GM23338 (cell line): ENCODE results near the gene TSPAN1. TPM values are rescaled to one million over a fixed set of nuclear protein-coding genes. Genes with fewer than 3 reads are reported as not detected.

Experiments used
- ATAC-seq: fragments of 200-7000 bp; cut with Tn5 transposase; 3 replicates; pipeline ENCODE4 v1.9.1; 2020
- DNase-seq: peaks from one replicate; pipeline ENCODE4 v3.0.0-alpha.2; 2015; ENCODE audit warnings: low spot score
- H2AFZ ChIP-seq: fragments of 200-600 bp; sonication (generic); 2 replicates; pipeline ENCODE4 v1.8.0; 2016; ENCODE audit warnings: antibody characterized with exemption, mild to moderate bottlenecking, moderate library complexity
- H3F3A ChIP-seq: fragments of 200-600 bp; sonication (generic); replicated peaks from 2 replicates; pipeline ENCODE4 v1.8.0; 2017; ENCODE audit warnings: antibody characterized with exemption, mixed run types, low read depth
- H3K27ac ChIP-seq: fragments of 200-600 bp; sonication (generic); 2 replicates; pipeline ENCODE4 v1.6.1; 2016; ENCODE audit warnings: low read depth
- H3K27me3 ChIP-seq: fragments of 200-600 bp; sonication (generic); 2 replicates; pipeline ENCODE4 v1.8.0; 2016; ENCODE audit warnings: mild to moderate bottlenecking, mixed run types, moderate library complexity; ENCODE audit not compliant: insufficient read depth
- H3K36me3 ChIP-seq: fragments of 200-600 bp; sonication (generic); 2 replicates; pipeline ENCODE4 v1.8.0; 2016; ENCODE audit warnings: mild to moderate bottlenecking; ENCODE audit not compliant: insufficient read depth
- H3K4me1 ChIP-seq: fragments of 200-600 bp; sonication (generic); 2 replicates; pipeline ENCODE4 v1.8.0; 2016; ENCODE audit warnings: mild to moderate bottlenecking, moderate library complexity; ENCODE audit not compliant: insufficient read depth
- H3K4me2 ChIP-seq: fragments of 200-600 bp; sonication (generic); 2 replicates; pipeline ENCODE4 v1.7.1; 2017; ENCODE audit warnings: mixed run types
- H3K4me3 ChIP-seq: fragments of 200-600 bp; sonication (generic); 2 replicates; pipeline ENCODE4 v1.6.1; 2016; ENCODE audit warnings: mixed run types
- H3K79me2 ChIP-seq: fragments of 200-600 bp; sonication (generic); replicated peaks from 2 replicates; pipeline ENCODE4 v1.8.0; 2017; ENCODE audit warnings: mild to moderate bottlenecking; ENCODE audit not compliant: insufficient read depth
- H3K9me2 ChIP-seq: fragments of 200-600 bp; sonication (generic); 2 replicates; pipeline ENCODE4 v1.8.0; 2017; ENCODE audit not compliant: insufficient read depth
- H4K20me1 ChIP-seq: fragments of 200-600 bp; sonication (generic); replicated peaks from 2 replicates; pipeline ENCODE4 v1.8.0; 2017; ENCODE audit warnings: mild to moderate bottlenecking; ENCODE audit not compliant: insufficient read depth
- H3K27ac Mint-ChIP-seq: 2 replicates; pipeline ENCODE4 v1.8.0; 2020; ENCODE audit warnings: inconsistent platforms, mild to moderate bottlenecking, moderate library complexity, mixed read lengths
- H3K27me3 Mint-ChIP-seq: 3 replicates; pipeline ENCODE4 v1.8.0; 2022; ENCODE audit warnings: low read depth, mild to moderate bottlenecking, moderate library complexity, mixed read lengths, inconsistent platforms; ENCODE audit not compliant: insufficient read depth, poor library complexity
- H3K36me3 Mint-ChIP-seq: 3 replicates; pipeline ENCODE4 v1.8.0; 2021; ENCODE audit warnings: low read depth, mild to moderate bottlenecking, inconsistent platforms, moderate library complexity, mixed read lengths
- H3K4me1 Mint-ChIP-seq: 3 replicates; pipeline ENCODE4 v1.8.0; 2020; ENCODE audit warnings: mild to moderate bottlenecking, inconsistent platforms, mixed read lengths
- H3K4me3 Mint-ChIP-seq: 3 replicates; pipeline ENCODE4 v1.8.0; 2021; ENCODE audit warnings: moderate library complexity, mild to moderate bottlenecking, inconsistent platforms, mixed read lengths
- H3K9me3 Mint-ChIP-seq: 3 replicates; pipeline ENCODE4 v1.8.0; 2020; ENCODE audit warnings: moderate library complexity, mild to moderate bottlenecking, inconsistent platforms, mixed read lengths
- CREB1 ChIP-seq: fragments of 250-450 bp; sonication (Bioruptor Pico); IDR thresholded peaks from 2 replicates; pipeline ENCODE4 v1.5.0; 2020; ENCODE audit warnings: low read depth, mild to moderate bottlenecking, moderate library complexity
- EZH2 ChIP-seq: fragments of 200-600 bp; sonication (generic); IDR thresholded peaks from one replicate; pipeline ENCODE4 v1.8.0; 2017; ENCODE audit warnings: antibody characterized with exemption, mild to moderate bottlenecking, low read depth; ENCODE audit not compliant: unreplicated experiment
- EZH2phosphoT487 ChIP-seq: fragments of 200-600 bp; sonication (generic); IDR thresholded peaks from one replicate; pipeline ENCODE4 v1.8.1; 2018; ENCODE audit warnings: antibody characterized with exemption; ENCODE audit not compliant: unreplicated experiment
- JUNB ChIP-seq: IDR thresholded peaks from one replicate; pipeline ENCODE4 v1.6.1; 2016; ENCODE audit warnings: antibody characterized with exemption; ENCODE audit not compliant: unreplicated experiment
- NANOG ChIP-seq: IDR thresholded peaks from 2 replicates; pipeline ENCODE4 v1.6.1; 2016; ENCODE audit warnings: antibody characterized with exemption, borderline replicate concordance
- POLR2AphosphoS5 ChIP-seq: IDR thresholded peaks from 2 replicates; pipeline ENCODE4 v1.6.1; 2016; ENCODE audit warnings: antibody characterized with exemption, low read depth
- STAT1 ChIP-seq: IDR thresholded peaks from one replicate; pipeline ENCODE4 v1.6.1; 2016; ENCODE audit warnings: antibody characterized with exemption; ENCODE audit not compliant: unreplicated experiment
- ZNF114 ChIP-seq: fragments of 250-450 bp; sonication (Bioruptor Pico); IDR thresholded peaks from 2 replicates; pipeline ENCODE4 v1.5.0; 2020; ENCODE audit warnings: mild to moderate bottlenecking, moderate library complexity
- ZNF331 ChIP-seq: fragments of 250-450 bp; sonication (Bioruptor Pico); IDR thresholded peaks from 2 replicates; pipeline ENCODE4 v1.5.0; 2020; ENCODE audit warnings: low read depth, mild to moderate bottlenecking, moderate library complexity
- polyA plus RNA-seq: library from polyadenylated mRNA; unstranded; fragments of >200 nt; fragmentation: Nextera tagmentation; extraction: Ambion mirVana; gene quantifications from 2 replicates; pipeline ENCODE4 v1.2.1, GENCODE V29; 2016
- total RNA-seq: library from RNA; depleted of rRNA; stranded (reverse); fragments of >200 nt; shearing (Covaris generic); gene quantifications from 2 replicates; pipeline ENCODE4 v1.2.3, GENCODE V29; 2014
- TF ChIP-seq, protein P1 (sequence below): IDR thresholded peaks from one replicate; pipeline ENCODE4 v1.6.1; 2018; ENCODE audit warnings: antibody characterized with exemption; ENCODE audit not compliant: unreplicated experiment
- TF ChIP-seq, protein P2 (sequence below), 2 experiments: fragments of 200-600 bp in 1 of 2; sonication (generic) in 1 of 2; conservative IDR thresholded peaks; 2 replicates each; pipeline versions ENCODE4 v1.5.1 to v1.6.1; 2016 to 2017; ENCODE audit warnings: antibody characterized with exemption in 2 of 2, low read depth in 2 of 2, mild to moderate bottlenecking in 2 of 2, moderate library complexity in 1 of 2
- TF ChIP-seq, protein P3 (sequence below): fragments of 250-450 bp; sonication (Bioruptor Pico); IDR thresholded peaks from 2 replicates; pipeline ENCODE4 v1.5.0; 2020; ENCODE audit warnings: mild to moderate bottlenecking, moderate library complexity
- TF ChIP-seq, protein P4 (sequence below): IDR thresholded peaks from 2 replicates; pipeline ENCODE4 v1.6.1; 2016; ENCODE audit warnings: antibody characterized with exemption

The TSPAN1 gene
- total and polyA plus RNA-seq, 2 experiments from 2014 or later, result not detected

DNA sequence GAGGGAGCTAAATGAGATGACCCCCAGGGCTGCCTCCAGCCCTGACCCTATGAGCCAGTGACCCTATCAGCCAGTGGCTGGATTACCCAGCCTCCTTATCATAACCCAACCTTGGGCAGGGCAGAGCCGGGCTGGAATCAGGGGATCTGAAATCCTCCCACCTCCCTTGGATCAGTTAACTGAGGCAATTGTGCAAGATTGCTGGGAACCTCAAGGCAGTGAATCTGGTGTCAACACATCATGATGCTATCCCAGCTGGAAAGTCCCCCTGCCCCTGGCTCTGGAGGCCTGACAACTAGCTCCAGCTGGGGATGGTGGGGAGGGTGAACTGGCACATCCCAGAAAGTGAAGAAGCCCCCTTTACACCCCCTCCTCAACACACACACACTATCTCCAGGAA is 6.4 kb upstream of the TSPAN1 start:
- Histone ChIP-seq H3K27ac (no peak overlapping the region), H3K36me3 (no peaks in the 10 kb centered on the region), H3K9me2 (no peaks in the 10 kb centered on the region), H3F3A (0 out of 2 replicates have a peak, but pooled peaks cover 3% of the 10 kb centered on the region), H2AFZ (no peak overlapping the region), H3K4me1 (peaks cover 19% of the 10 kb centered on the region), H4K20me1 (no peaks in the 10 kb centered on the region), H3K4me2 (no peak overlapping the region), H3K79me2 (no peaks in the 10 kb centered on the region), H3K27me3 (peaks cover 18% of the 10 kb centered on the region), H3K4me3 (no peak overlapping the region)
- Mint-ChIP-seq H3K27me3 (peaks cover 32% of the 10 kb centered on the region), H3K36me3 (no peaks in the 10 kb centered on the region), H3K27ac (no peak overlapping the region), H3K4me3 (no peak overlapping the region), H3K4me1 (peaks cover 32% of the 10 kb centered on the region), H3K9me3 (no peaks in the 10 kb centered on the region)
- TF ChIP-seq STAT1 (no peak), EZH2 (no peak), POLR2AphosphoS5 (no peak), CREB1 (CRISPR knock-in tag) (no peak), NANOG (no peak), EZH2phosphoT487 (no peak), ZNF331 (CRISPR knock-in tag) (no peak), JUNB (no peak), ZNF114 (no peak)
- TF ChIP-seq, protein P1, sequence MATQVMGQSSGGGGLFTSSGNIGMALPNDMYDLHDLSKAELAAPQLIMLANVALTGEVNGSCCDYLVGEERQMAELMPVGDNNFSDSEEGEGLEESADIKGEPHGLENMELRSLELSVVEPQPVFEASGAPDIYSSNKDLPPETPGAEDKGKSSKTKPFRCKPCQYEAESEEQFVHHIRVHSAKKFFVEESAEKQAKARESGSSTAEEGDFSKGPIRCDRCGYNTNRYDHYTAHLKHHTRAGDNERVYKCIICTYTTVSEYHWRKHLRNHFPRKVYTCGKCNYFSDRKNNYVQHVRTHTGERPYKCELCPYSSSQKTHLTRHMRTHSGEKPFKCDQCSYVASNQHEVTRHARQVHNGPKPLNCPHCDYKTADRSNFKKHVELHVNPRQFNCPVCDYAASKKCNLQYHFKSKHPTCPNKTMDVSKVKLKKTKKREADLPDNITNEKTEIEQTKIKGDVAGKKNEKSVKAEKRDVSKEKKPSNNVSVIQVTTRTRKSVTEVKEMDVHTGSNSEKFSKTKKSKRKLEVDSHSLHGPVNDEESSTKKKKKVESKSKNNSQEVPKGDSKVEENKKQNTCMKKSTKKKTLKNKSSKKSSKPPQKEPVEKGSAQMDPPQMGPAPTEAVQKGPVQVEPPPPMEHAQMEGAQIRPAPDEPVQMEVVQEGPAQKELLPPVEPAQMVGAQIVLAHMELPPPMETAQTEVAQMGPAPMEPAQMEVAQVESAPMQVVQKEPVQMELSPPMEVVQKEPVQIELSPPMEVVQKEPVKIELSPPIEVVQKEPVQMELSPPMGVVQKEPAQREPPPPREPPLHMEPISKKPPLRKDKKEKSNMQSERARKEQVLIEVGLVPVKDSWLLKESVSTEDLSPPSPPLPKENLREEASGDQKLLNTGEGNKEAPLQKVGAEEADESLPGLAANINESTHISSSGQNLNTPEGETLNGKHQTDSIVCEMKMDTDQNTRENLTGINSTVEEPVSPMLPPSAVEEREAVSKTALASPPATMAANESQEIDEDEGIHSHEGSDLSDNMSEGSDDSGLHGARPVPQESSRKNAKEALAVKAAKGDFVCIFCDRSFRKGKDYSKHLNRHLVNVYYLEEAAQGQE, result no peak
- TF ChIP-seq, protein P2, sequence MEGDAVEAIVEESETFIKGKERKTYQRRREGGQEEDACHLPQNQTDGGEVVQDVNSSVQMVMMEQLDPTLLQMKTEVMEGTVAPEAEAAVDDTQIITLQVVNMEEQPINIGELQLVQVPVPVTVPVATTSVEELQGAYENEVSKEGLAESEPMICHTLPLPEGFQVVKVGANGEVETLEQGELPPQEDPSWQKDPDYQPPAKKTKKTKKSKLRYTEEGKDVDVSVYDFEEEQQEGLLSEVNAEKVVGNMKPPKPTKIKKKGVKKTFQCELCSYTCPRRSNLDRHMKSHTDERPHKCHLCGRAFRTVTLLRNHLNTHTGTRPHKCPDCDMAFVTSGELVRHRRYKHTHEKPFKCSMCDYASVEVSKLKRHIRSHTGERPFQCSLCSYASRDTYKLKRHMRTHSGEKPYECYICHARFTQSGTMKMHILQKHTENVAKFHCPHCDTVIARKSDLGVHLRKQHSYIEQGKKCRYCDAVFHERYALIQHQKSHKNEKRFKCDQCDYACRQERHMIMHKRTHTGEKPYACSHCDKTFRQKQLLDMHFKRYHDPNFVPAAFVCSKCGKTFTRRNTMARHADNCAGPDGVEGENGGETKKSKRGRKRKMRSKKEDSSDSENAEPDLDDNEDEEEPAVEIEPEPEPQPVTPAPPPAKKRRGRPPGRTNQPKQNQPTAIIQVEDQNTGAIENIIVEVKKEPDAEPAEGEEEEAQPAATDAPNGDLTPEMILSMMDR (conservative IDR thresholded peaks at IDR 0.05; ENCODE audit: low read depth in 2 of 2), result no peak
- TF ChIP-seq, protein P3, sequence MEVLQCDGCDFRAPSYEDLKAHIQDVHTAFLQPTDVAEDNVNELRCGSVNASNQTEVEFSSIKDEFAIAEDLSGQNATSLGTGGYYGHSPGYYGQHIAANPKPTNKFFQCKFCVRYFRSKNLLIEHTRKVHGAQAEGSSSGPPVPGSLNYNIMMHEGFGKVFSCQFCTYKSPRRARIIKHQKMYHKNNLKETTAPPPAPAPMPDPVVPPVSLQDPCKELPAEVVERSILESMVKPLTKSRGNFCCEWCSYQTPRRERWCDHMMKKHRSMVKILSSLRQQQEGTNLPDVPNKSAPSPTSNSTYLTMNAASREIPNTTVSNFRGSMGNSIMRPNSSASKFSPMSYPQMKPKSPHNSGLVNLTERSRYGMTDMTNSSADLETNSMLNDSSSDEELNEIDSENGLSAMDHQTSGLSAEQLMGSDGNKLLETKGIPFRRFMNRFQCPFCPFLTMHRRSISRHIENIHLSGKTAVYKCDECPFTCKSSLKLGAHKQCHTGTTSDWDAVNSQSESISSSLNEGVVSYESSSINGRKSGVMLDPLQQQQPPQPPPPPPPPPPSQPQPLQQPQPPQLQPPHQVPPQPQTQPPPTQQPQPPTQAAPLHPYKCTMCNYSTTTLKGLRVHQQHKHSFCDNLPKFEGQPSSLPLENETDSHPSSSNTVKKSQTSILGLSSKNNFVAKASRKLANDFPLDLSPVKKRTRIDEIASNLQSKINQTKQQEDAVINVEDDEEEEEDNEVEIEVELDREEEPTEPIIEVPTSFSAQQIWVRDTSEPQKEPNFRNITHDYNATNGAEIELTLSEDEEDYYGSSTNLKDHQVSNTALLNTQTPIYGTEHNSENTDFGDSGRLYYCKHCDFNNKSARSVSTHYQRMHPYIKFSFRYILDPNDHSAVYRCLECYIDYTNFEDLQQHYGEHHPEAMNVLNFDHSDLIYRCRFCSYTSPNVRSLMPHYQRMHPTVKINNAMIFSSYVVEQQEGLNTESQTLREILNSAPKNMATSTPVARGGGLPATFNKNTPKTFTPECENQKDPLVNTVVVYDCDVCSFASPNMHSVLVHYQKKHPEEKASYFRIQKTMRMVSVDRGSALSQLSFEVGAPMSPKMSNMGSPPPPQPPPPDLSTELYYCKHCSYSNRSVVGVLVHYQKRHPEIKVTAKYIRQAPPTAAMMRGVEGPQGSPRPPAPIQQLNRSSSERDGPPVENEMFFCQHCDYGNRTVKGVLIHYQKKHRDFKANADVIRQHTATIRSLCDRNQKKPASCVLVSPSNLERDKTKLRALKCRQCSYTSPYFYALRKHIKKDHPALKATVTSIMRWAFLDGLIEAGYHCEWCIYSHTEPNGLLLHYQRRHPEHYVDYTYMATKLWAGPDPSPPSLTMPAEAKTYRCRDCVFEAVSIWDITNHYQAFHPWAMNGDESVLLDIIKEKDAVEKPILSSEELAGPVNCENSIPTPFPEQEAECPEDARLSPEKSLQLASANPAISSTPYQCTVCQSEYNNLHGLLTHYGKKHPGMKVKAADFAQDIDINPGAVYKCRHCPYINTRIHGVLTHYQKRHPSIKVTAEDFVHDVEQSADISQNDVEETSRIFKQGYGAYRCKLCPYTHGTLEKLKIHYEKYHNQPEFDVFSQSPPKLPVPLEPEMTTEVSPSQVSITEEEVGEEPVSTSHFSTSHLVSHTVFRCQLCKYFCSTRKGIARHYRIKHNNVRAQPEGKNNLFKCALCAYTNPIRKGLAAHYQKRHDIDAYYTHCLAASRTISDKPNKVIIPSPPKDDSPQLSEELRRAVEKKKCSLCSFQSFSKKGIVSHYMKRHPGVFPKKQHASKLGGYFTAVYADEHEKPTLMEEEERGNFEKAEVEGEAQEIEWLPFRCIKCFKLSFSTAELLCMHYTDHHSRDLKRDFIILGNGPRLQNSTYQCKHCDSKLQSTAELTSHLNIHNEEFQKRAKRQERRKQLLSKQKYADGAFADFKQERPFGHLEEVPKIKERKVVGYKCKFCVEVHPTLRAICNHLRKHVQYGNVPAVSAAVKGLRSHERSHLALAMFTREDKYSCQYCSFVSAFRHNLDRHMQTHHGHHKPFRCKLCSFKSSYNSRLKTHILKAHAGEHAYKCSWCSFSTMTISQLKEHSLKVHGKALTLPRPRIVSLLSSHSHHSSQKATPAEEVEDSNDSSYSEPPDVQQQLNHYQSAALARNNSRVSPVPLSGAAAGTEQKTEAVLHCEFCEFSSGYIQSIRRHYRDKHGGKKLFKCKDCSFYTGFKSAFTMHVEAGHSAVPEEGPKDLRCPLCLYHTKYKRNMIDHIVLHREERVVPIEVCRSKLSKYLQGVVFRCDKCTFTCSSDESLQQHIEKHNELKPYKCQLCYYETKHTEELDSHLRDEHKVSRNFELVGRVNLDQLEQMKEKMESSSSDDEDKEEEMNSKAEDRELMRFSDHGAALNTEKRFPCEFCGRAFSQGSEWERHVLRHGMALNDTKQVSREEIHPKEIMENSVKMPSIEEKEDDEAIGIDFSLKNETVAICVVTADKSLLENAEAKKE (CRISPR knock-in tag), result no peak
- TF ChIP-seq, protein P4, sequence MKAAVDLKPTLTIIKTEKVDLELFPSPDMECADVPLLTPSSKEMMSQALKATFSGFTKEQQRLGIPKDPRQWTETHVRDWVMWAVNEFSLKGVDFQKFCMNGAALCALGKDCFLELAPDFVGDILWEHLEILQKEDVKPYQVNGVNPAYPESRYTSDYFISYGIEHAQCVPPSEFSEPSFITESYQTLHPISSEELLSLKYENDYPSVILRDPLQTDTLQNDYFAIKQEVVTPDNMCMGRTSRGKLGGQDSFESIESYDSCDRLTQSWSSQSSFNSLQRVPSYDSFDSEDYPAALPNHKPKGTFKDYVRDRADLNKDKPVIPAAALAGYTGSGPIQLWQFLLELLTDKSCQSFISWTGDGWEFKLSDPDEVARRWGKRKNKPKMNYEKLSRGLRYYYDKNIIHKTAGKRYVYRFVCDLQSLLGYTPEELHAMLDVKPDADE, result no peak
- no peak for ATAC-seq
- DNase-seq, result no peak
